COLO829 (cell line): Measurements from ENCODE around the gene OPRM1.
"Not testable (repeated sequence)": the region's sequence is repeated elsewhere in the genome, so short reads cannot be mapped to it uniquely, and the experiment has no call there.

ENCODE experiments used
- DNase-seq: peaks from one replicate; pipeline ENCODE4 v3.0.0; 2012; ENCODE audit warnings: low spot score

OPRM1 gene

DNA sequence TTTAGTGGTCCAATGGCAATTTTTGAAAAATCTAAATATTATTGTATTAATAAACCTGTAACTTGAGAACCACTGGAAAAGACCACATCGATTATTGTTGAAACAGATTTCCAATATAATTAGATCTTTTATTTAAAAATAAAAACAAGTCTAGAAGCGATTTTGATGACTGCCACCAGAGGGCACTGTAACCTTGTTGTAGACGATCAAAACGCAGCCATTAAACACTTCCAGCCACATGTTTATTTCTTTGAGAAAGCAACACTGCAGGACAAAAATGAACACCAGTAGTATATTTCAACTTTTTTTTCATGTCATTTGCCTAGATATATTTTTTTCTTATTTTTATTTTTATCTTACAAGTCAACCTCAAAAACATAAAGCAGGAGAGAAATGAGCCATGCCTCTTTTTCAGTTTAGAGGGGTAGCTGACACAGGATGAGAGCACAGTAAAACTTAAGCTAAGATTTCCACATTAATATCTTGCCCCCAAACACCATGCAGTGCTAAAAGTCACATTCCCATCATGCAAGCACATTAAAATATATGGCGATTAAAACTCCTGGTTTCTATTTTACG is 115.4 kb downstream of the OPRM1 start:
- peak; percentile 22 for DNase-seq

- DNase-seq = no peak
These were observed 117.3 kb downstream of the OPRM1 start for GRCh38 chr6:154156135-154156896.

GRCh38 chr6:154157082-154157481 is 118.0 kb downstream of the OPRM1 start:
- DNase-seq = no peak

GRCh38 chr6:154157706-154158105 is 118.7 kb downstream of the OPRM1 start:
- DNase-seq = no peak

DNA sequence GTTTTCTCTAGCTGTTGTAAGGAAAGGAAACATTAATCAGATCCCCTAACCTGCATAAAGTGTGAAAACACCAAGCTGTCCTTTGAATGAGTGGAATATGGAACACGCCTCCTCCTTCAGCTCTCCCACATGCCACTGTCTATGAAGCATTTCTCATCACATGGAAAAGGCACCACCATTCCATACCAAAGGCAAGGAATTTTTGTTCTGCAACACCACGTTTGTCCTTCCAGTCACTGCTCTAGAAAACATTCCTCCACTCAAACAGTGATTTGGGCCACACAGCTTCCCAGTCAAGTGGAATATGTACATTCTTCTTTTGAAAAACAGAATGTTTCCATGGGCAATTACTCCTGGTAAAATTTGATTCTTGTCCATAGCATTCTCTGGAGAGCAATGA is 120.1 kb downstream of the OPRM1 start:
- no peak for DNase-seq

DNA sequence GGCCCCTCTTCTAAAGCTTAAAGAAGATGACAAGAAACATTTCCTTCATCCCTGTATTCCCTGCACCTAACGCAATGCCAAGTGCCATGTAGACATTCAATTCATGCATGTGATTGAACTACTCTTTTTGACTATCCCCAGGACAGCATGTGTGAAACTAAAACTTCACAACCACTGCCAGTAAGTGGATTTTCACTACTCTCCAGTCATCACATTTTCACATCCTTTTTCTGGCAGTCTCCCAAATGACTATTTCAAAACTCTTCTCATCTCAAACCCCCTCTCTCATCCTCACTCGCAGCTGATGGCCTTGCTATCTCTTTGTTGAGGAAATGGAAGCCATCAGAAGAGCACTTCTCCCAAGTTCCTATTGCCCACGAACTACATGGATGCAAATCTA is 122.6 kb downstream of the OPRM1 start:
- no peak for DNase-seq

DNA sequence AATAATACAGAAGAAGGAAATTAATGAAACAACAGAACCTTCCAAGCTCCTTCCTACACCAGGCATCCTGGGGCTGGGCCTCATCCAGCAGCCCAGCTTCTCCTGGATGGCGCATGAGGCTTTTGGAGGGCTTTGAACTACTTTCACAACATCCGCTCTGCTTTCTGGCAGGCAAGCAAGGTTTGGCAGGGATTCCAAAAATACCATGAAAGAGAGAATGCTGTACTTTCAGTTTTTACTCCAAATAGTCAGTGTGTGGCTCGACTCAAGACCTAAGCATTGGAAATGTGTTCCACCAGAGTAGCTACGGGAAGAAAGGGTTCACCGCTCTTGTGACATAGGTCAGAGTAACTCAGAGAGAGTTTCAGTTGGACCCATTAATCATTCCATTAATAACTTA is 125.4 kb downstream of the OPRM1 start:
- DNase-seq = no peak

DNA sequence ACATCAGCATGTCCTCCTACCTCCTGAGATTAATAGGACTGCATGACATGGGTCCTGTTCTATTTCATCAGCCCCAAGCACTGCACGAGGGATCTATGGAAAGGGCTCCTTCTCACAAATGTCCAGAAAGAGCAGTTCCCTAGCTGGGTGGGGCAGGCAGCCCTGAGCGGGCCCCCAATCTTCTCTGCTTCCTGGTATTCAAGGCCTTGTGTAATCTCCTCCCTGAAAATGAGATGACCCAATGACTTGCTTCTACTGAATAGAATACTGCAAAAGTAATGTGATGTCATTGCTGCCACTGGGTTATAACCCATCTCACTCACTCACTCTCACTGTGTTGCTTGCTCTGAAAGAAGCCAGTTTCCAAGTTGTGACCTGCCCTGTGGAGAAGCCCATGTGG is 126.4 kb downstream of the OPRM1 start:
- no peak for DNase-seq

DNA sequence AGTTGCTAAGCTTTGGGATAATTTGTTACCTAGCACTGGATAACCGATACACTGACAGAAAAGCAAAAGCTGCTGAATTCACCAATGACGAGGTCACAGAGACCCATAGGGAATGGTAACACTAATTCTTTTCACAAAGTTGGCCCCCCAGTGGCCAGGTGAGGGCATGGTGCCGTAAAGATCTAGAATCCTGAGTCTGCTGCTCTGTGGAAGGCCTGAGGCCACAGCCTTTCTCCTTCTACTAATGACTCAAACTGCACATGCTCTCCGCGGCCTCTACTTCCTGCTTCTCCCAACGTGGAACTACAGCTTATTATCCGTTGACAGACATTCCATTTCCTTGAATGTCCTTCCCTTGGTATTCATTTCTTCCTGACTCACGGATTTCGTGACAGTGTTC is 127.1 kb downstream of the OPRM1 start:
- DNase-seq = no peak

GRCh38 chr6:154167126-154167525 is 128.1 kb downstream of the OPRM1 start:
- DNase-seq = no peak

- no peak for DNase-seq
These were observed 130.3 kb downstream of the OPRM1 start for GRCh38 chr6:154169193-154169847.

DNA sequence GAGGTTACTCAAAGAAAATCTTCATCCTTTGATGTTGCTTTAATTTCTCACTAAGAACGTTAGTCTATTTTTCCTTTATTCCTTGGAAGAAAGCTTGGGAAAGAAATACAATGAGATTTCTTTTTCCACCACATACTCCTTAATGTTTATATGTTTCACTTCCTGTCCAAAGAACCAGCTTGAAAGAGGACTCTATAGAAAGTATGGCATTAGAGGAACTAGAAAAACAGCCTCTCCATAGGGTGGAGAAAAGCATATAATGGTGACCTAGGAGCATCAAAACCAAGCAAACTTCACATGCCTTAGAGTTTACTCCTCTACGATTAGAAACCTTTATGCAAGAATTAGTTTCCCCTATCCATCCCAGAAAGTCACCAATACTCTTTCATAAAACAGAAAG is 131.1 kb downstream of the OPRM1 start:
- DNase-seq = no peak

- DNase-seq = not testable (repeated sequence)
These were observed 133.4 kb downstream of the OPRM1 start for GRCh38 chr6:154172393-154172792.

DNA sequence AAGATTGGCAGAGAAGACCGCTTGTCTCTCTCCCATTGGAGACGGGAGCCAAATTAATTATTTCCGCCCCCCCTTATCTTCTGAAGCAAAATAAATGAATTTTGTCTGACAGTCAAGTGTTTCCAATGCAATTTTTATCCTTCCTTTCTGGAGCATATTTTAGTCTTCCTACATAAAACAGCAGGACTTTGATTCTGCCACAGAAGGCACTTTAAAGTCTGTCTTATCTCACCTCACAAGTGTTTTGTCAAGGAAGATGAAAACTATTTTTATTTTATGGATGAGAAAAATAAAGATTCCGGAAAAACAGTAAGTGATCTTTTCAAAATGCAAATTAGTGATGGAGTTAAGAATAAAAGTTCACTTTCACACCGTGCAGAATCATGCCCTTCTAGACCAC is 140.4 kb downstream of the OPRM1 start:
- DNase-seq = no peak

- DNase-seq = no peak
These were observed 148.2 kb downstream of the OPRM1 start for GRCh38 chr6:154187203-154187602.

DNA sequence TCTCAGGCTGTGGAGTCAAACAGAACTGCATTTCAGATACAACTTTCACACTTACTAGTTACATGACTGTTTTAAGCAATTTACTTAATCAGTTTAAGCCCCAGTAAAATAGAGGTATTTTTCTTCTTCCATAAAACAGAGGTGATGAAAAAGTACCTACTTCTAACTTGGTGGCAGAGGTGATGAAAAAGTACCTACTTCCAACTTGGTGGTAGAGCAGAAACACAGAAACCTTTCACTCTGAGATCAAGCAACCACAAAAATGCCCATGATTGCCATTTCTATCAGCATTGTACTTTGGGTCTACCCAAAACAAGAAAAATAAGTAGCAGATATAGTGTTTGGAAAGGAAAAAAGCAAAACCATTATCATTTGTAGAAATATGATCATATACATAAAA is 148.7 kb downstream of the OPRM1 start:
- no peak for DNase-seq

DNA sequence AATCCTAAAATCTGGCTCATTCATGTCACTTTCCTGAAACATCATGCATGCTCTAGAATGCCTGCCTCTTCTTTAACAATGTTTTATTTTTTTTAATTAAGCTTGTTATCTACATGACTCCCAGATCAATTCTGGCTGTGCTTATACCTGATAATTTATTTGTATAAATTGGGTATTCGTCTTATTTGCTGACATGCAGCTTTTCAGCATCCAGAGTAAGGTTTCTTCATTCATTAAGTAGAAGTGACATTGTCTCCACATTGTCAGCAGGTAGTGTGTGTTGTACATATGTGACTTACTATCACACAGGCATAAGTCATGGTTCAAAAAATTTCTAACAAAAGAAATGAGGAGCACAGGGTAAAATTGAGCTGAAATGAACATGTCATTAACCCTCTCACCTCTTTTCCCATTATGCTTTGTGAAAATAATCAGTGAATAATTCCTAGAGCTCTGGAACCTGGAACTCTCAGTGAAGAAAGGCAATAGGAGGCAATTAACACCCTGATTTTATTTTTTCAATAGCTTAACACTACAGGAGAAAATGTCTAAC is 157.4 kb downstream of the OPRM1 start:
- DNase-seq = no peak

DNA sequence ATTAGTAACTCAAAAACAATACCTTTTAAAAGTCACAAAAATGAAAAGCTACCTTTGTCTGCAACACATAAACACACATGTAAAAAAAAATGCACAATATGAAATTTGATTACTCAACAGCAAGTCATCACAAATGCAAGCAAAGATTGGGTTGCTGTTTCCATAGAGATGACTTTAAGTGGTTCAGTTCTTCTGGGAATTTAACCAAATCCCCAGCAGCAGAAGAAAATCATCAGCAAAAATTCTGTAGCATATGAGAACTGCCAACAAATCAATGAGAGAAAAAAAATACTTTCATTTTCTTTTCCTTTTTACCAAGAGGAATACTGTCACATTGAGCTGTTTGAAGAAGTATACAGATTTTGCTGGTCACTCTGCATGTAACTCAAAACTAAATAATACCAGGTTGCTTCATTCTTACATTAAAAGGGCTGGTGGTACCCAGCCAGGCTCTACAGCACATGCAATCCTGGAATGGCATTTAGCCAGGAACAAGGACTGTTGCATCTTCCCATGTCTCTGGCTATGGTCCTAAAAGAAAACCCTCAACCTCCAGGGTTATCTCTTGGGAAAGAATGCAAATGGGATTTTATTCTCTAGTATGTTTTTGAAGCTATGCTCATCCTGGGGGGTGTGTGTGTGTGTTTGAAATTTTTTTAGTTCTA is 158.3 kb downstream of the OPRM1 start:
- DNase-seq = peak; percentile 3

- DNase-seq = not testable (repeated sequence)
These were observed 162.6 kb downstream of the OPRM1 start for GRCh38 chr6:154201688-154202087.

DNA sequence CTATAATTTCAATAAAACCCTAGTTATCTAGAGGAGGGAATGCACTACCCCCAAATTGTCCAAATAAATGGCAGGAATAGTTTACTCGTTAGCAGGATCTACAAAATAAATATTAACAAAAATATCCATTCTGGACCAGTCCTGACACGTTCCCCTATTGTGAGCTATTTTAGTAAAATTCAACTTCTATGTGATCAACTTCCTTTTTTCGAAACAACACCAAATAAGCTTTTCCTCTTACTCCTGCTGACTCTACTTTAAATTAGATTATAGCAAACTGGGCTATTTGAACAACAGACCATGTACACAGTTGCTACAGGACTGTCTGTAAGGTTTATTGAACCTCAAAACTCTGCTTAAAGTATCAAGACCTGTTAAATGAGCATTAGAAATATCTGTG is 163.3 kb downstream of the OPRM1 start:
- no peak for DNase-seq

- no peak for DNase-seq
These were observed 163.9 kb downstream of the OPRM1 start for GRCh38 chr6:154202958-154203357.

DNA sequence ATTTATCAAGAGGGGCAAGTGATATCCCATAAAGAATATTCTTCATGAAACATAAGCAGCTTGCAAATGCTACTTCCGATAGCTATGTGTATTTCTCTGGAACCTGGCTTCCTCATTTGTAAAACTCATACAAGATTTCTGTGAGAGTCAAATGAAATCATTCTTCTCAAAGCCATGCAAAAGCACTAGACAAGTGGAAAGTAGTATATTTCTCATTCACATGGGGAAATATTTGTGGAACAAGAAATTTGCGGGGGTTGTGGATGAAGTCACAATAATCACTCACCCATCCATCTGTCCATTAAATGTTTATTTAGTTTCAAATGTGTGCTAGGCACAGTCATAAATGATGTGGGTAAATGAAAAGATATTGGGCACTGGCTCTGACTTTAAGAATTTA is 167.1 kb downstream of the OPRM1 start:
- no peak for DNase-seq

- no peak for DNase-seq
These were observed 168.0 kb downstream of the OPRM1 start for GRCh38 chr6:154206996-154207395.
